DOHH2 (cell line): ENCODE measurements around the gene CSRNP3.

ENCODE experiments used
- EZH2phosphoT487 ChIP-seq: fragments of 200-600 bp; sonication (generic); IDR thresholded peaks from 2 replicates; pipeline ENCODE4 v1.6.1; 2017; ENCODE audit warnings: borderline replicate concordance, mild to moderate bottlenecking, antibody characterized with exemption, low read length, moderate library complexity, mixed read lengths
- TF ChIP-seq, protein P1 (sequence below): fragments of 200-600 bp; sonication (generic); IDR thresholded peaks from one replicate; pipeline ENCODE4 v1.5.1; 2014; ENCODE audit warnings: antibody characterized with exemption, mild to moderate bottlenecking, low read depth, low read length; ENCODE audit not compliant: poor library complexity, severe bottlenecking

DNA sequence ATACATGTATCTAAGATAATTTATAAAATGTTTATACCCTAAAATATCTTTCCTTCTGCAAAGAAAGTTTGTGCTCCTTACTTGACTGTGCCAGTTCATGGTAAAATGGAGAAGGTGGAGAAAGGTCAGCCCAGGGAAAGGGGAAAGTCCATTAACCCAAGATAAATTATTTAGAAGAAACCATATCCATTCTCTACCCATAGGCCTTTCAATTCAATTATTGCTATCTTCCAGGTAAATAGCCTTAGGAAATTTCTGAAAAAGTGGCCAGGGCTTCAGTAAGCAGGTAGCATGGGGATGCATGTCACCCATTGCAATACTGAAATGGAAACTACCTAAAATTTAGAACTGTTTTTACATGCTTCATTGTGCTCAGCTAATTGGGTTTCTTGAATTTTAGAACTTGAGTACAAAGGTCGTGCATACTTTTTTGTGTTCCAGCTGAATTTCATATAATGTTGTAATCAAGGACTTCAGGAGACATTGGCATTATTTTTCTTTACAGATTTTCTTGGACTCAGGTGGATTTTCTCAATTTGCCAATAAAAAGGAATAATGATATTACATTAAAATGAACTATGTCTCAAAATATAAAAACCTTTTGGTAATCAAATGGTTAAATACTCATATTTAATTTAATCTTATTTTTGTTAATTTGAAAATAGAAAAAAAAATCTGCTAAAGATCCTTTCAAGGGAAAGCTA lies 124.9 kb downstream of the CSRNP3 start:
- TF ChIP-seq, protein P1, sequence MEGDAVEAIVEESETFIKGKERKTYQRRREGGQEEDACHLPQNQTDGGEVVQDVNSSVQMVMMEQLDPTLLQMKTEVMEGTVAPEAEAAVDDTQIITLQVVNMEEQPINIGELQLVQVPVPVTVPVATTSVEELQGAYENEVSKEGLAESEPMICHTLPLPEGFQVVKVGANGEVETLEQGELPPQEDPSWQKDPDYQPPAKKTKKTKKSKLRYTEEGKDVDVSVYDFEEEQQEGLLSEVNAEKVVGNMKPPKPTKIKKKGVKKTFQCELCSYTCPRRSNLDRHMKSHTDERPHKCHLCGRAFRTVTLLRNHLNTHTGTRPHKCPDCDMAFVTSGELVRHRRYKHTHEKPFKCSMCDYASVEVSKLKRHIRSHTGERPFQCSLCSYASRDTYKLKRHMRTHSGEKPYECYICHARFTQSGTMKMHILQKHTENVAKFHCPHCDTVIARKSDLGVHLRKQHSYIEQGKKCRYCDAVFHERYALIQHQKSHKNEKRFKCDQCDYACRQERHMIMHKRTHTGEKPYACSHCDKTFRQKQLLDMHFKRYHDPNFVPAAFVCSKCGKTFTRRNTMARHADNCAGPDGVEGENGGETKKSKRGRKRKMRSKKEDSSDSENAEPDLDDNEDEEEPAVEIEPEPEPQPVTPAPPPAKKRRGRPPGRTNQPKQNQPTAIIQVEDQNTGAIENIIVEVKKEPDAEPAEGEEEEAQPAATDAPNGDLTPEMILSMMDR: no peak
- no peak for TF ChIP-seq EZH2phosphoT487
